H1 (cell line): ENCODE data around the gene CDKL4. TPM values are rescaled to one million over a fixed set of nuclear protein-coding genes. Genes with fewer than 3 reads are reported as not detected.

Experiments
- CHD7 ChIP-seq: fragments of 300-600 bp; sonication (generic); IDR thresholded peaks from 2 replicates; pipeline ENCODE4 v1.7.1; 2012; ENCODE audit warnings: low read length, moderate library complexity, mild to moderate bottlenecking, inconsistent platforms; ENCODE audit not compliant: insufficient replicate concordance
- SUZ12 ChIP-seq: fragments of 200-600 bp; sonication (generic); IDR thresholded peaks from 2 replicates; pipeline ENCODE4 v1.6.1; 2012; ENCODE audit warnings: mild to moderate bottlenecking, inconsistent platforms, low read length, moderate library complexity, mixed read lengths
- polyA plus RNA-seq, 7 experiments: library from polyadenylated mRNA; depleted of rRNA in 3 of 7; stranded (reverse) in 5 of 7; unstranded in 2 of 7; fragments of >200 nt in 5 of 7; fragments of 200-250 nt in 2 of 7; gene quantifications; 1 replicate in 5 of 7; 2 replicates in 1 of 7; 4 replicates in 1 of 7; pipeline versions ENCODE4 v1.2.1 to v1.2.3, GENCODE V29; 2011 to 2013; ENCODE audit warnings: missing spikeins in 2 of 7, mixed read lengths in 2 of 7
- total RNA-seq: library from RNA; stranded (reverse); fragmentation: NEBNext Ultra II Directional; extraction: Animal tissue kit (Norgen Biotek cat#: 25700); gene quantifications from 2 replicates; pipeline ENCODE4 v1.2.1, GENCODE V29; 2021

CDKL4 gene
- total and polyA plus RNA-seq, 2 of the 8 experiments (the other 6 are each of a cell fraction or from before 2014, with no cell fraction given), result not detected

- TF ChIP-seq CHD7 (no peak), SUZ12 (no peak)
- TF ChIP-seq, all 59 proteins: peak for 0
Observed at GRCh38 chr2:39216346-39217191, 27.2 kb downstream of the CDKL4 start (continued).
